DMS153 treated with DMSO at 0.1 percent for 48 hours (cell line): Measurements from ENCODE around the gene MAPK8IP1.

ENCODE experiments used
- DNase-seq: peaks from one replicate; lab custom pipeline; 2025; ENCODE audit not compliant: unreplicated experiment; lab: John Stamatoyannopoulos, UW

The MAPK8IP1 gene

GRCh38 chr11:45936511-45937054 is 51.1 kb downstream of the MAPK8IP1 start:
- DNase-seq, result no peak

GRCh38 chr11:45937916-45938315 is 52.5 kb downstream of the MAPK8IP1 start:
- DNase-seq, result no peak

GRCh38 chr11:45939836-45940235 is 54.4 kb downstream of the MAPK8IP1 start:
- DNase-seq, result no peak

- DNase-seq, result no peak
These were observed 55.8 kb downstream of the MAPK8IP1 start for GRCh38 chr11:45941285-45941684.

- no peak for DNase-seq
These were observed 56.9 kb downstream of the MAPK8IP1 start for GRCh38 chr11:45942381-45942780.

GRCh38 chr11:45945397-45945999 is 60.0 kb downstream of the MAPK8IP1 start:
- DNase-seq, result no peak

GRCh38 chr11:45947885-45948284 is 62.4 kb downstream of the MAPK8IP1 start:
- DNase-seq, result no peak

- no peak for DNase-seq
These were observed 62.9 kb downstream of the MAPK8IP1 start for GRCh38 chr11:45948356-45948755.

GRCh38 chr11:45949992-45950407 is 64.5 kb downstream of the MAPK8IP1 start:
- no peak for DNase-seq
